Right cardiac atrium (tissue), 5 donors: Measurements from ENCODE around the gene RPA3. TPM values are rescaled to one million over a fixed set of nuclear protein-coding genes. Genes with fewer than 3 reads are reported as not detected.

Experiments used
- ATAC-seq, 2 donors: fragments of 200-7000 bp; cut with Tn5 transposase; one replicate each; pipeline versions ENCODE4 v1.8.0 to v1.9.1; 2020; ENCODE audit warnings: moderate library complexity in 2 of 2, mild to moderate bottlenecking in 1 of 2
- DNase-seq, 3 donors: peaks; one replicate each; pipeline ENCODE4 v3.0.0-alpha.2; 2020
- H3K27ac ChIP-seq: one replicate; pipeline ENCODE4 v1.5.1; 2013; ENCODE audit warnings: mild to moderate bottlenecking, low read length, control low read depth, moderate library complexity
- H3K27me3 ChIP-seq: one replicate; pipeline ENCODE4 v1.6.1; 2013; ENCODE audit not compliant: control insufficient read depth, insufficient read depth
- H3K4me1 ChIP-seq: one replicate; pipeline ENCODE4 v1.6.1; 2013; ENCODE audit warnings: low read length; ENCODE audit not compliant: control insufficient read depth, insufficient read depth
- H3K4me3 ChIP-seq: one replicate; pipeline ENCODE4 v1.5.1; 2013; ENCODE audit warnings: low read length, control low read depth
- H3K9me3 ChIP-seq: one replicate; pipeline ENCODE4 v1.6.1; 2013; ENCODE audit warnings: low read length; ENCODE audit not compliant: control insufficient read depth
- WGBS: extraction: QIAGEN DNeasy Blood & Tissue Kit; methylation state at CpG from one replicate; pipeline ENCODE4 v1.1.7; 2013; 5-methylcytosine and 5-hydroxymethylcytosine counted together
- intact Hi-C, 4 donors: fragments of 100-400 bp; cut with DNase I; formaldehyde crosslinking; loops; one replicate each; pipeline versions ENCODE4 v1.11.0 to v1.14.0; 2022 to 2023
- polyA plus RNA-seq: library from polyadenylated mRNA; stranded (reverse); fragments of 200-250 nt; gene quantifications from one replicate; pipeline ENCODE4 v1.2.3, GENCODE V29; 2013
- total RNA-seq, 4 donors: library from RNA; stranded (reverse); fragmentation: NEBNext Ultra II Directional; extraction: Animal tissue kit (Norgen Biotek cat#: 25700); gene quantifications; one replicate each; pipeline ENCODE4 v1.2.1, GENCODE V29; 2021
- donor health status: healthy with polysubstance abuse.
- donor health status: DM: no; HTN: yes; CAD: no.
- donor health status: DM: no; HTN: no; CAD: no.
- donor health status: DM: no; HTN: yes; CAD: no; lungs with severe emphysema.
- donor health status: DM: yes; HTN: yes; CAD: no.

Gene RPA3
- total and polyA plus RNA-seq, 5 donors: 17.6 to 27.4 (median 22.8) TPM

GRCh38 chr7:7630626-7631329 is 87.6 kb downstream of the RPA3 start:
- intact Hi-C loops: no loop called here
- H3K27me3 ChIP-seq: no peaks in the 10 kb centered on the region
- WGBS: 93% methylated on average over 1 of the region's 1 CpG
- H3K4me1 ChIP-seq: no peaks in the 10 kb centered on the region
- no peak overlapping the region for H3K27ac ChIP-seq
- no peak overlapping the region for H3K4me3 ChIP-seq
- DNase-seq: no peak
- ATAC-seq: no peak
- no peaks in the 10 kb centered on the region for H3K9me3 ChIP-seq

- WGBS: 88% methylated on average over 1 of the region's 1 CpG
- intact Hi-C loops: no loop called here
- H3K9me3 ChIP-seq: no peaks in the 10 kb centered on the region
- no peak for ATAC-seq
- H3K4me3 ChIP-seq: no peak overlapping the region
- H3K4me1 ChIP-seq: no peaks in the 10 kb centered on the region
- H3K27me3 ChIP-seq: no peaks in the 10 kb centered on the region
- DNase-seq: no peak
- H3K27ac ChIP-seq: no peak overlapping the region
Measured at GRCh38 chr7:7628476-7628875, 89.9 kb downstream of the RPA3 start.

GRCh38 chr7:7620644-7621210 is 97.7 kb downstream of the RPA3 start:
- no peak for DNase-seq
- H3K4me3 ChIP-seq: no peak overlapping the region
- intact Hi-C loops: no loop called here

DNA sequence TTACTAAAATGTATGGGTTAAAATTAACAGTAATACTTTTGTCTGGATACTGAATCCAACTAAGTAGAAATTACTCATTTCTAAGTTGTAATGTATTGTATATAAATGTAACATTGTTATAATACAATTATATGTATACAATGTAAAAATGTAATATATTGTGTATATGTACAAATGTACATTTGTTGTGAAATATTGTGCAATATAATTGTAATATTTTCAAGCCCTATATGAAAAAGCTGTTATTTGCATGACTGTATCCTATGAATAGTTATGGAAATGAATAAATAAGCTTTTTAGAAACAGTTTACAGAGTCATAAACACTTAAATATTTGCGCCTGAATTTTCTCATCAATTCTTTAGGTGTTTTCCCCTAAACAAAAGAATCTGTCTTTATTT is 98.2 kb downstream of the RPA3 start:
- WGBS: 89% methylated on average over 1 of the region's 1 CpG
- H3K9me3 ChIP-seq: no peaks in the 10 kb centered on the region
- ATAC-seq (no peak), DNase-seq (no peak)
- no peaks in the 10 kb centered on the region for H3K4me1 ChIP-seq
- no peak overlapping the region for H3K4me3 ChIP-seq
- H3K27ac ChIP-seq: no peak overlapping the region
- intact Hi-C loops: no loop called here
- H3K27me3 ChIP-seq: no peaks in the 10 kb centered on the region

More at GRCh38 chr7:7620644-7621210, 97.7 kb downstream of the RPA3 start:
- no peak overlapping the region for H3K27ac ChIP-seq
- H3K4me1 ChIP-seq: no peaks in the 10 kb centered on the region
- no peaks in the 10 kb centered on the region for H3K9me3 ChIP-seq
- no peaks in the 10 kb centered on the region for H3K27me3 ChIP-seq
- ATAC-seq: no peak

GRCh38 chr7:7618410-7618809 is 100.0 kb downstream of the RPA3 start:
- DNase-seq (no peak), ATAC-seq (no peak)
- H3K4me1 ChIP-seq: no peaks in the 10 kb centered on the region
- H3K27me3 ChIP-seq: no peaks in the 10 kb centered on the region
- H3K27ac ChIP-seq: no peak overlapping the region
- WGBS: 92% methylated on average over 1 of the region's 1 CpG
- intact Hi-C loops: no loop called here
- H3K4me3 ChIP-seq: no peak overlapping the region
- no peaks in the 10 kb centered on the region for H3K9me3 ChIP-seq

DNA sequence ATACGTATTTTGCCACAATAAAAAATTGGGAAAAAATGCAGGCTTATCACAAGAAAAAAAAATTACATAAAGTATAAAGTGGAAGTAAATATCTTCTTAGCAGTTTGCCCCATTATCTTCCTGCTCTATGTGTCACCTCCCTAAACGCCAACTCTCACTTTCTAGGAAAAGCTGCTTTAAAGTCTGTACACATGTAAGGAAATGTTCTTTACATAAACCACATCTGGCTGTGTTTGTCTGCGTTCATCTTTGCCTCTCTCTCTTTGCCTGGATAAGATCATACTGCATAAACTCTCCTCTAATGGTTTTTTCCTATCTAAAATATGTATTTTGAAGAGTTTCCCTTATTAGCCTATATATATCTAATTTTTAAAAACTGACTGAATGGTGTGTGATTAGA is 100.9 kb downstream of the RPA3 start:
- WGBS: 80% methylated on average over 3 of the region's 3 CpGs

GRCh38 chr7:7614018-7614741 is 104.2 kb downstream of the RPA3 start:
- DNase-seq (no peak), ATAC-seq (no peak)
- Histone ChIP-seq H3K27ac (no peak overlapping the region), H3K9me3 (no peaks in the 10 kb centered on the region), H3K27me3 (no peaks in the 10 kb centered on the region), H3K4me3 (no peak overlapping the region), H3K4me1 (no peaks in the 10 kb centered on the region)
- 63% methylated on average over 4 of the region's 4 CpGs for WGBS
- intact Hi-C loops: no loop called here

More for the DNA sequence above, 100.9 kb downstream of the RPA3 start:
- no peak for ATAC-seq
- DNase-seq: no peak
- Histone ChIP-seq H3K27ac (no peak overlapping the region), H3K4me1 (no peaks in the 10 kb centered on the region), H3K27me3 (no peaks in the 10 kb centered on the region), H3K4me3 (no peak overlapping the region), H3K9me3 (no peaks in the 10 kb centered on the region)
- intact Hi-C loops: no loop called here

- intact Hi-C loops: no loop called here
- H3K9me3 ChIP-seq: no peaks in the 10 kb centered on the region
- H3K4me3 ChIP-seq: no peak overlapping the region
- 94% methylated on average over 1 of the region's 1 CpG for WGBS
- H3K27me3 ChIP-seq: no peaks in the 10 kb centered on the region
- H3K27ac ChIP-seq: no peak overlapping the region
- no peak for ATAC-seq
- DNase-seq: no peak
- H3K4me1 ChIP-seq: no peaks in the 10 kb centered on the region
Measured at GRCh38 chr7:7613210-7613609, 105.2 kb downstream of the RPA3 start.

- WGBS: 85% methylated on average over 1 of the region's 1 CpG
- Histone ChIP-seq H3K4me3 (no peak overlapping the region), H3K27me3 (no peaks in the 10 kb centered on the region), H3K27ac (no peak overlapping the region), H3K4me1 (no peaks in the 10 kb centered on the region), H3K9me3 (no peaks in the 10 kb centered on the region)
- ATAC-seq (no peak), DNase-seq (no peak)
- intact Hi-C loops: no loop called here
Measured at GRCh38 chr7:7612519-7612918, 105.9 kb downstream of the RPA3 start.

GRCh38 chr7:7609330-7609729 is 109.1 kb downstream of the RPA3 start:
- Histone ChIP-seq H3K9me3 (no peaks in the 10 kb centered on the region), H3K4me1 (no peaks in the 10 kb centered on the region), H3K27me3 (no peaks in the 10 kb centered on the region), H3K27ac (no peak overlapping the region), H3K4me3 (no peak overlapping the region)
- ATAC-seq (no peak), DNase-seq (no peak)
- intact Hi-C loops: no loop called here
- WGBS: 89% methylated on average over 2 of the region's 2 CpGs

- 59% methylated on average over 3 of the region's 3 CpGs for WGBS
- H3K27me3 ChIP-seq: no peaks in the 10 kb centered on the region
- no peaks in the 10 kb centered on the region for H3K9me3 ChIP-seq
- DNase-seq: no peak
- intact Hi-C loops: no loop called here
- ATAC-seq: no peak
- H3K4me1 ChIP-seq: no peaks in the 10 kb centered on the region
- no peak overlapping the region for H3K27ac ChIP-seq
- no peak overlapping the region for H3K4me3 ChIP-seq
Measured at GRCh38 chr7:7607010-7607409, 111.4 kb downstream of the RPA3 start.
